HEK293 (cell line): Measurements from ENCODE around the gene EYS.

Experiments used
- BCL11A ChIP-seq: fragments of 450-650 bp; formaldehyde crosslinking; IDR thresholded peaks from 2 replicates; pipeline ENCODE4 v1.5.1; 2016; ENCODE audit warnings: low read depth, missing biosample characterization, missing genetic modification characterization
- GFI1B ChIP-seq: fragments of 450-650 bp; formaldehyde crosslinking; IDR thresholded peaks from 2 replicates; pipeline ENCODE4 v1.5.1; 2016; ENCODE audit warnings: missing biosample characterization, missing genetic modification characterization
- HOXD13 ChIP-seq: sonication (generic); formaldehyde crosslinking; IDR thresholded peaks from 2 replicates; pipeline ENCODE4 v1.8.0; 2022; ENCODE audit warnings: missing genetic modification reagents, borderline replicate concordance
- YY1 ChIP-seq: fragments of 450-650 bp; formaldehyde crosslinking; IDR thresholded peaks from 2 replicates; pipeline ENCODE4 v1.5.1; 2018; ENCODE audit warnings: missing biosample characterization, missing genetic modification characterization
- ZNF221 ChIP-seq: fragments of 450-650 bp; formaldehyde crosslinking; IDR thresholded peaks from 2 replicates; pipeline ENCODE4 v1.5.1; 2017; ENCODE audit warnings: missing biosample characterization, missing genetic modification characterization, borderline replicate concordance
- ZNF274 ChIP-seq, 2 experiments: fragments of 200-500 bp in 1 of 2; fragments of 450-650 bp in 1 of 2; sonication (Bioruptor generic) in 1 of 2; formaldehyde crosslinking in 1 of 2; IDR thresholded peaks; 2 replicates each; pipeline versions ENCODE4 v1.5.1 to v1.6.1; 2014 to 2016; ENCODE audit warnings: borderline replicate concordance in 1 of 2, inconsistent platforms in 1 of 2, low read length in 1 of 2, missing biosample characterization in 1 of 2, missing genetic modification characterization in 1 of 2
- ZNF292 ChIP-seq: fragments of 450-650 bp; formaldehyde crosslinking; IDR thresholded peaks from 2 replicates; pipeline ENCODE4 v1.5.1; 2016; ENCODE audit warnings: low read depth, missing biosample characterization, missing genetic modification characterization, borderline replicate concordance
- ZNF501 ChIP-seq: fragments of 450-650 bp; formaldehyde crosslinking; IDR thresholded peaks from 2 replicates; pipeline ENCODE4 v1.5.1; 2016; ENCODE audit warnings: missing biosample characterization, missing genetic modification characterization
- ZNF76 ChIP-seq: fragments of 450-650 bp; formaldehyde crosslinking; IDR thresholded peaks from 2 replicates; pipeline ENCODE4; 2016; ENCODE audit warnings: low read depth, missing biosample characterization, missing genetic modification characterization, borderline replicate concordance
- TF ChIP-seq, protein P1 (sequence below): fragments of 450-650 bp; formaldehyde crosslinking; IDR thresholded peaks from 2 replicates; pipeline ENCODE4 v1.5.1; 2016; ENCODE audit warnings: missing biosample characterization, missing genetic modification characterization
- TF ChIP-seq, protein P2 (sequence below): fragments of 450-650 bp; formaldehyde crosslinking; IDR thresholded peaks from 2 replicates; pipeline ENCODE4 v1.5.1; 2016; ENCODE audit warnings: missing biosample characterization, missing genetic modification characterization
- TF ChIP-seq, protein P3 (sequence below): fragments of 450-650 bp; formaldehyde crosslinking; IDR thresholded peaks from 2 replicates; pipeline ENCODE4 v1.5.1; 2016; ENCODE audit warnings: missing biosample characterization, missing genetic modification characterization

DNA sequence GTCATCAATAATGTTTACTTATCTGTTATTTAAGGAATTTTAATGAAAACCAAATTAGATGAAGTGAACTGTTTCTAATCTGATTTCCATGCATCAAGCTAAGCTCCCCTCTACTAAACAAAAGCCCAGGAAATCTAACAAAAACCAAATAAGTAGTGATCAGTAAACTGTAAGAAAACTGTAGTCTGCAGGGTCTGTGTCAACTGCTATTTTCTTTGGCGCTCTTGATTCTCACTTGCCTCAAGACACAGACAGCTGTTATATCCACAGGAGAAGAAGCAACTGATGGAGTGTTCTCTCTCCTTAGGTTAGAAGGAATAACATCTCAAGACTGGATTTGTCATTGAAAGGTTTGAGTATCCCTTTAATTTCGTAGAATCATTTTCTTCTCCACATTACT is 1777.9 kb downstream of the EYS start:
- TF ChIP-seq ZNF274 (IDR thresholded peaks at IDR 0.05; ENCODE audit: low read length) (no peak), ZNF274 (tag by site-specific recombination; IDR thresholded peaks at IDR 0.05; ENCODE audit: borderline replicate concordance) (no peak), ZNF292 (tag by site-specific recombination) (no peak), ZNF221 (tag by site-specific recombination) (no peak), ZNF501 (tag by site-specific recombination) (no peak), BCL11A (no peak), YY1 (tag by site-specific recombination) (no peak), HOXD13 (CRISPR knock-in tag) (no peak), ZNF76 (tag by site-specific recombination) (no peak), GFI1B (tag by site-specific recombination) (no peak)
- TF ChIP-seq, protein P1, sequence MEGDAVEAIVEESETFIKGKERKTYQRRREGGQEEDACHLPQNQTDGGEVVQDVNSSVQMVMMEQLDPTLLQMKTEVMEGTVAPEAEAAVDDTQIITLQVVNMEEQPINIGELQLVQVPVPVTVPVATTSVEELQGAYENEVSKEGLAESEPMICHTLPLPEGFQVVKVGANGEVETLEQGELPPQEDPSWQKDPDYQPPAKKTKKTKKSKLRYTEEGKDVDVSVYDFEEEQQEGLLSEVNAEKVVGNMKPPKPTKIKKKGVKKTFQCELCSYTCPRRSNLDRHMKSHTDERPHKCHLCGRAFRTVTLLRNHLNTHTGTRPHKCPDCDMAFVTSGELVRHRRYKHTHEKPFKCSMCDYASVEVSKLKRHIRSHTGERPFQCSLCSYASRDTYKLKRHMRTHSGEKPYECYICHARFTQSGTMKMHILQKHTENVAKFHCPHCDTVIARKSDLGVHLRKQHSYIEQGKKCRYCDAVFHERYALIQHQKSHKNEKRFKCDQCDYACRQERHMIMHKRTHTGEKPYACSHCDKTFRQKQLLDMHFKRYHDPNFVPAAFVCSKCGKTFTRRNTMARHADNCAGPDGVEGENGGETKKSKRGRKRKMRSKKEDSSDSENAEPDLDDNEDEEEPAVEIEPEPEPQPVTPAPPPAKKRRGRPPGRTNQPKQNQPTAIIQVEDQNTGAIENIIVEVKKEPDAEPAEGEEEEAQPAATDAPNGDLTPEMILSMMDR (tag by site-specific recombination), result no peak
- TF ChIP-seq, protein P2, sequence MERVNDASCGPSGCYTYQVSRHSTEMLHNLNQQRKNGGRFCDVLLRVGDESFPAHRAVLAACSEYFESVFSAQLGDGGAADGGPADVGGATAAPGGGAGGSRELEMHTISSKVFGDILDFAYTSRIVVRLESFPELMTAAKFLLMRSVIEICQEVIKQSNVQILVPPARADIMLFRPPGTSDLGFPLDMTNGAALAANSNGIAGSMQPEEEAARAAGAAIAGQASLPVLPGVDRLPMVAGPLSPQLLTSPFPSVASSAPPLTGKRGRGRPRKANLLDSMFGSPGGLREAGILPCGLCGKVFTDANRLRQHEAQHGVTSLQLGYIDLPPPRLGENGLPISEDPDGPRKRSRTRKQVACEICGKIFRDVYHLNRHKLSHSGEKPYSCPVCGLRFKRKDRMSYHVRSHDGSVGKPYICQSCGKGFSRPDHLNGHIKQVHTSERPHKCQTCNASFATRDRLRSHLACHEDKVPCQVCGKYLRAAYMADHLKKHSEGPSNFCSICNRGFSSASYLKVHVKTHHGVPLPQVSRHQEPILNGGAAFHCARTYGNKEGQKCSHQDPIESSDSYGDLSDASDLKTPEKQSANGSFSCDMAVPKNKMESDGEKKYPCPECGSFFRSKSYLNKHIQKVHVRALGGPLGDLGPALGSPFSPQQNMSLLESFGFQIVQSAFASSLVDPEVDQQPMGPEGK (tag by site-specific recombination), result no peak
- TF ChIP-seq, protein P3, sequence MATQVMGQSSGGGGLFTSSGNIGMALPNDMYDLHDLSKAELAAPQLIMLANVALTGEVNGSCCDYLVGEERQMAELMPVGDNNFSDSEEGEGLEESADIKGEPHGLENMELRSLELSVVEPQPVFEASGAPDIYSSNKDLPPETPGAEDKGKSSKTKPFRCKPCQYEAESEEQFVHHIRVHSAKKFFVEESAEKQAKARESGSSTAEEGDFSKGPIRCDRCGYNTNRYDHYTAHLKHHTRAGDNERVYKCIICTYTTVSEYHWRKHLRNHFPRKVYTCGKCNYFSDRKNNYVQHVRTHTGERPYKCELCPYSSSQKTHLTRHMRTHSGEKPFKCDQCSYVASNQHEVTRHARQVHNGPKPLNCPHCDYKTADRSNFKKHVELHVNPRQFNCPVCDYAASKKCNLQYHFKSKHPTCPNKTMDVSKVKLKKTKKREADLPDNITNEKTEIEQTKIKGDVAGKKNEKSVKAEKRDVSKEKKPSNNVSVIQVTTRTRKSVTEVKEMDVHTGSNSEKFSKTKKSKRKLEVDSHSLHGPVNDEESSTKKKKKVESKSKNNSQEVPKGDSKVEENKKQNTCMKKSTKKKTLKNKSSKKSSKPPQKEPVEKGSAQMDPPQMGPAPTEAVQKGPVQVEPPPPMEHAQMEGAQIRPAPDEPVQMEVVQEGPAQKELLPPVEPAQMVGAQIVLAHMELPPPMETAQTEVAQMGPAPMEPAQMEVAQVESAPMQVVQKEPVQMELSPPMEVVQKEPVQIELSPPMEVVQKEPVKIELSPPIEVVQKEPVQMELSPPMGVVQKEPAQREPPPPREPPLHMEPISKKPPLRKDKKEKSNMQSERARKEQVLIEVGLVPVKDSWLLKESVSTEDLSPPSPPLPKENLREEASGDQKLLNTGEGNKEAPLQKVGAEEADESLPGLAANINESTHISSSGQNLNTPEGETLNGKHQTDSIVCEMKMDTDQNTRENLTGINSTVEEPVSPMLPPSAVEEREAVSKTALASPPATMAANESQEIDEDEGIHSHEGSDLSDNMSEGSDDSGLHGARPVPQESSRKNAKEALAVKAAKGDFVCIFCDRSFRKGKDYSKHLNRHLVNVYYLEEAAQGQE (tag by site-specific recombination), result no peak
